Fibroblast of the aortic adventitia (primary cell): ENCODE measurements around the gene PRPS2. TPM values are rescaled to one million over a fixed set of nuclear protein-coding genes. Genes with fewer than 3 reads are reported as not detected.

Experiments used
- DNase-seq: peaks from one replicate; pipeline ENCODE4 v3.0.0-alpha.2; 2010; ENCODE audit warnings: low read depth
- H3K4me3 ChIP-seq: 2 replicates; pipeline ENCODE4 v1.5.1; 2011; ENCODE audit warnings: low read depth, mild to moderate bottlenecking, control low read depth, low read length, moderate library complexity
- total RNA-seq: library from RNA; depleted of rRNA; stranded (reverse); fragments of >200 nt; gene quantifications from 2 replicates; pipeline ENCODE4 v1.2.3, GENCODE V29; 2012; ENCODE audit warnings: low replicate concordance
- TF ChIP-seq, protein P1 (sequence below): IDR thresholded peaks from 2 replicates; pipeline ENCODE4 v1.5.1; 2011; ENCODE audit warnings: mild to moderate bottlenecking, low read length, control low read depth, inconsistent platforms; ENCODE audit not compliant: insufficient read depth

The PRPS2 gene
- total RNA-seq, 1 donor = 37.7 TPM

DNA sequence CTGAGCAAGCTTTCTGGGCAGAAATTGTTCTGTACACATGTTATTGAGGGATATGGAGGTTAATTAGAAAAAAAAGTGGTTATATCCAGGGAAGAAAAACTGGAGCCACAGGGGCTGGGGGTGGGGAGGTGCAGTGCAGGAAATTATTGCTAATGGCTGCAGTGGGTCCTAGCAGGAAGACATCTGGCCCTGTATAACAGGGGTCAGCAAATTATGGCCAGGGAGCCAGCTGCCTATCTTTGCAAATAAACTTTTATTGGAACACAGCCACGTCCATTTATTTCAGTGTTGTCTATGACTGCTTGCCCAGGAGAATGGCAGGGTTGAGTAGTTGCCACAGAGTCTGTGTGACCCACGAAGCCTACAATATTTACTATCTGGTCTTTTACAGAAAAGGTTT, 23.4 kb upstream of the PRPS2 start:
- no peak overlapping the region for H3K4me3 ChIP-seq
- TF ChIP-seq, protein P1, sequence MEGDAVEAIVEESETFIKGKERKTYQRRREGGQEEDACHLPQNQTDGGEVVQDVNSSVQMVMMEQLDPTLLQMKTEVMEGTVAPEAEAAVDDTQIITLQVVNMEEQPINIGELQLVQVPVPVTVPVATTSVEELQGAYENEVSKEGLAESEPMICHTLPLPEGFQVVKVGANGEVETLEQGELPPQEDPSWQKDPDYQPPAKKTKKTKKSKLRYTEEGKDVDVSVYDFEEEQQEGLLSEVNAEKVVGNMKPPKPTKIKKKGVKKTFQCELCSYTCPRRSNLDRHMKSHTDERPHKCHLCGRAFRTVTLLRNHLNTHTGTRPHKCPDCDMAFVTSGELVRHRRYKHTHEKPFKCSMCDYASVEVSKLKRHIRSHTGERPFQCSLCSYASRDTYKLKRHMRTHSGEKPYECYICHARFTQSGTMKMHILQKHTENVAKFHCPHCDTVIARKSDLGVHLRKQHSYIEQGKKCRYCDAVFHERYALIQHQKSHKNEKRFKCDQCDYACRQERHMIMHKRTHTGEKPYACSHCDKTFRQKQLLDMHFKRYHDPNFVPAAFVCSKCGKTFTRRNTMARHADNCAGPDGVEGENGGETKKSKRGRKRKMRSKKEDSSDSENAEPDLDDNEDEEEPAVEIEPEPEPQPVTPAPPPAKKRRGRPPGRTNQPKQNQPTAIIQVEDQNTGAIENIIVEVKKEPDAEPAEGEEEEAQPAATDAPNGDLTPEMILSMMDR = no peak
- no peak for DNase-seq

DNA sequence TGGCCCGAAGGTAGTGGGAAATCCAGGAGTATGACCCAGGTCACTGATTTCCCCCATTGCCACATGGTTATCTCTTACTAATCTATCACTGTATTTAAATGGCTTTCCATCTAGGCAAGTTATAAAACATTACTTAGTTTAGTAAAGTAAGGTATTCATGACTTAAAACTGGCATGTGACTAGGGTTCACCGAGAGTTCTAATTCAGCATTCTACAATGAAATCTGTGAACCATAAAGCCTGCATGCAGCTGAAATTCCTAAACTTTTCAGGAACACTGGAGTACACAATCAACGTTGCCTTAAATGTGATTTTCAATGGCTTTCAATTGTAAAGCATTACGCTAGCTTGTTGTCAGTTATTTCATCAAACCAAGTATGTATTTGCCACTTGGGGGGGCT, 22.7 kb upstream of the PRPS2 start:
- DNase-seq = no peak
- TF ChIP-seq, protein P1 = no peak
- H3K4me3 ChIP-seq = no peak overlapping the region

DNA sequence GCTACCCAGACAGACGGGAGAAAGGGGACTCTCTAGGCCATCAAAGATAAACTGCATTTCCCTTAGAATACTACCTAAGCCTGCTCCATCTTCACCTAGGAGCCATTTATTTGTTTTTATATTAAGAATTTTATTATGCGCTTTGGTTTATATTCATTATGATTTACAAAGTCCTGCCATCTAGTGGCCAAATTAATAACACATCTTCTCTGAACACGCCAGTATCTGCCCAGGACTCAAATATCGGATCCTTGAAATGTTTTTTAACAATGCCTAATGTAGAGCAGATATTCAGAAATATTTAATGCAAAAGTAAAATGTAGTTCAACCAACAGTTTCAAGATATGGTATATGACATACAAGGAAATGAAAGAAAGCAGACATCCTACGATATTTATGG, 20.8 kb upstream of the PRPS2 start:
- TF ChIP-seq, protein P1 = peak; percentile 47
- peak; percentile 55 for DNase-seq
- H3K4me3 ChIP-seq = no peak overlapping the region

DNA sequence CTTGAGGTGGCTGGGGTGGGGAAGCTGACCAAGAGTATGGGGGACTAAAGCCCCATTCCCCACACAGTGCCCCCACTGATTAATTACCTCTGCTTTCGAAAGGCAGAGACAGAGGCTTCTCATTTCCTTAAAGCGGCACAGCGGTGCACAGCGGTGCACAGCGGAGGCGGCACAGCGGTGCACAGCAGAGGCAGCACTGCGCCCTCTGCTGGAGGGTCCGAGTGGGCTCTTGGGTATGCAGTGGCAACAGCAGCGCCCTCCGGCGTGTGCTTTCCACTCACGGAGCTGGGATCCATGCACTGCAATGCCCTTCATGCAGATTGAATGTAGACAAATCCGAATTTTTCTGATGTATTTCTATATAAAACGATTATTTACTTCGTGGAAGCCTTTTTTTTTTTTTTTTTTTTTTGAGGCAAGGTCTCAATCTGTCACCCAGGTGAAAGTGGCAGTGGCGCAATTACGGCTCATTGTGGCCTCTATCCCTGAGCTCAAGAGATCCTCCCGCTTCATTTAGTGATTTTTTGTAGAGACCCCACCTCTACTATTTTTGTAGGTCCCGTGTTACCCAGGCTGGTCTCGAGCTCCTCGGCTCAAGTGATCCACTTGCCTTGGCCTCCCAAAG, 19.7 kb upstream of the PRPS2 start:
- DNase-seq = peak; percentile 16
- no peak overlapping the region for H3K4me3 ChIP-seq
- TF ChIP-seq, protein P1 = peak; percentile 50

DNA sequence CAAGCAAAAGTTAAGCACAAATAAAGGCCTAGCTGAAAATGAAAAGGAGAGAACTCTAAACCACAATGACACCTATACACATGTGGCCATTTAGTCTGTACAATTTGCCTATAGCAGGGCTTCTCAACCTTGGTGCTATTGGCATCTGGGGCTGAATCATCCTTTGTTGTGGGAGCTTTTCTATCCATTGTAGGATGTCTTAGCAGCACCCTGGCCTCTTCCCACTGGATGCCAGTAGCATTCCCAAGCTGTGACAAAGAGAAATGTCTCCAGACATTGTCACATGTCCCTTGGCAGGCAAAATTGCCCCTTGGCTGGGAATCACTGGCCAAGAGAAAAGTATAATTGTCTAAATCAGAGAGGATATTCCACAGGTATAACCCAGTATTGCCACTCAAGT, 13.5 kb upstream of the PRPS2 start:
- TF ChIP-seq, protein P1 = no peak
- no peak overlapping the region for H3K4me3 ChIP-seq
- DNase-seq = no peak

DNA sequence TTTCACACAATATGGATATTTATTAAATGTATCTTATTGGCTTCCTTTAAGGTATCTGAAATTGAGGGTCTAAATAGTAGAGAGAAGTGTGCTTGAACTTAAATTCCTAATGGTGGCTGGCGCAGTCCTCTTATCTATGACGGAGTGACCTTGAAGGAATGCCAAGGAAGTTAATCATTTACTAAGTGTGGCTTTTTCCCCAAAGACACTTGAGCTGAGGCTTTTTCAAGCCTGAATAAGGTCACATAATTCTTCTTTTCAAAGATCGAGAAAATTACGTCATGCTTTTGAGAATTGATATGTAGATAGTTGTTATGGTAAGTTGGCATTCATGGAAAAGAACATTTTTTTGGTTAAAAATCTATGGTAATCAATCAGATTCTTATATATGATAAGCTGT, 11.7 kb upstream of the PRPS2 start:
- TF ChIP-seq, protein P1 = no peak
- peak; percentile 11 for DNase-seq
- H3K4me3 ChIP-seq = no peak overlapping the region

DNA sequence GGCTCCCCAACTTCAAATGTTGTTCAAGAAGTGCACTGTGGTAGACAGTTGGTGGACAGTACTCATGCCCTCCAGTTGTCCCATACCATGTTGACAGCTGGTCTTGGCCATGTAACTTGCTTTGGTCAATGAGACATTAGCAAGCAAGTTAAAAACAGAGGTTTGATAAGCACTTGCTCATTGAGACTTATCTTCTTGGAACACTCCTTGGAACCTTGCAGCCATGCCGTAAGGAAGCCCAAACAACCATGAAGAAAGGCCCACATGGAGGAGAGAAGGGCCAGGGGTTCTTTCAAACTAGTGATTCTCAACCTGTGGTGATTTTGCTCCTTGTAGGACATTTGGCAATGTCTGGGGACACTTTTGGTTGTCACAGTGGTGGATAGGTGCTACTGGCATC, 2.6 kb upstream of the PRPS2 start:
- TF ChIP-seq, protein P1 = no peak
- no peak for DNase-seq
- no peak overlapping the region for H3K4me3 ChIP-seq
